Loucy (cell line): ENCODE data around the gene ACTN1.

ENCODE experiments used
- EZH2phosphoT487 ChIP-seq: fragments of 200-600 bp; IDR thresholded peaks from 2 replicates; pipeline ENCODE4 v1.6.1; 2018; ENCODE audit warnings: antibody characterized with exemption, mild to moderate bottlenecking, moderate library complexity, borderline replicate concordance
- TF ChIP-seq, protein P1 (sequence below): fragments of 200-600 bp; sonication (generic); conservative IDR thresholded peaks from 2 replicates; pipeline ENCODE4 v1.5.1; 2014; ENCODE audit warnings: mild to moderate bottlenecking, antibody characterized with exemption, low read length

DNA sequence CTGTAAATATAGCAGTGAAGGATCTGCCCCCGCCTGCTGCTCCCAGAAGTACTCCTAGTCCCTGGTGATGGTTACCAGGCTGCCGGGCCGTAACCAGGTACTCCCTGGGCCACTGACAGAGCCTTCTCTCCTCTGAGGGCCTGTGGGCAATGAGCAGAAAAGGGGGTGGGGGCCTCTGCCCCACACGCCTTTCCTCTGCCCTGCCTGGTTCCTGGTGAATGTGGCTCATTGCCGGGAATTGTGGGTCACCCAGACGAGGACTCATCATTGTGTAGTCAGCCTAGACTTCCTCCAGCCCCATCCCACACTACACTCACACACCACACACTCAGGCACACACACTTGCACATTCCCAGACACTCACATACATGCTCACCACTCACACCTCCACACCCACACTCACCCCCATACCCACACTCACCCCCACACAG, 35.7 kb upstream of the ACTN1 start:
- TF ChIP-seq, protein P1, sequence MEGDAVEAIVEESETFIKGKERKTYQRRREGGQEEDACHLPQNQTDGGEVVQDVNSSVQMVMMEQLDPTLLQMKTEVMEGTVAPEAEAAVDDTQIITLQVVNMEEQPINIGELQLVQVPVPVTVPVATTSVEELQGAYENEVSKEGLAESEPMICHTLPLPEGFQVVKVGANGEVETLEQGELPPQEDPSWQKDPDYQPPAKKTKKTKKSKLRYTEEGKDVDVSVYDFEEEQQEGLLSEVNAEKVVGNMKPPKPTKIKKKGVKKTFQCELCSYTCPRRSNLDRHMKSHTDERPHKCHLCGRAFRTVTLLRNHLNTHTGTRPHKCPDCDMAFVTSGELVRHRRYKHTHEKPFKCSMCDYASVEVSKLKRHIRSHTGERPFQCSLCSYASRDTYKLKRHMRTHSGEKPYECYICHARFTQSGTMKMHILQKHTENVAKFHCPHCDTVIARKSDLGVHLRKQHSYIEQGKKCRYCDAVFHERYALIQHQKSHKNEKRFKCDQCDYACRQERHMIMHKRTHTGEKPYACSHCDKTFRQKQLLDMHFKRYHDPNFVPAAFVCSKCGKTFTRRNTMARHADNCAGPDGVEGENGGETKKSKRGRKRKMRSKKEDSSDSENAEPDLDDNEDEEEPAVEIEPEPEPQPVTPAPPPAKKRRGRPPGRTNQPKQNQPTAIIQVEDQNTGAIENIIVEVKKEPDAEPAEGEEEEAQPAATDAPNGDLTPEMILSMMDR: no peak
- no peak for TF ChIP-seq EZH2phosphoT487
